ENCODE data around the gene DCP2.
A peak's percentile ranks its signal among the peaks of the same experiment; 100 is the strongest.
"Not testable (repeated sequence)": the region's sequence is repeated elsewhere in the genome, so short reads cannot be mapped to it uniquely, and the experiment has no call there.

Gene DCP2

DNA sequence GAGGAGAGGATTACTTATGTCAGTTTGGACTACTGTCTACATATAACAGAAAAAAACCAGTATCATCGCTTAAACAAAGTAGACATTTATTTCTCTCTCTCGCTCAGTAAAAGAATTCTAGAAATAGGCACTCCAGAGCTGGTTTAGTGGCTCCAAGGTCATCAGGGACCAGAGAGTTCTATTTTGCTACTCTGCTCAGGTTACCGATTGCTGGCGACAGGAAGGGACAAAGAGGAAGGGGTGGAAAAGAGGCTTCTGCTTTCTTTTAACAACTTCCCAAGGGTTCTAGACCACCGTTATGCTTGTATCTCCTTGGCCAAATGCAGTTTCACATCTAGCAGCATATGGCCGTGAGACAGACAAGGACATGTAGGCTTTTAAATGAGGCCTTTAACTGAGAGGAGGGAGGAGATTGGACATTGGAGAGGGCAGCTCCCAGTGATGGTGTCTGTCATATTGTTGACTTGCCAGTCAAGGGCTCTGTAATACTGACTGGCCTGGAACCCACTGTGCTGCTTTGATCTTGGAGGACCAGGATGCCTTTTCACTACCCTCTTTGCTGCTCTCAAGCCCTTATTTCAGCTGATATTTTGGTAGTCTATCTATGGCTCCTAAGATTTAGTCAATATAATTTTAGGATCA lies 15.6 kb upstream of the DCP2 start:
- DNase-seq (ENCODE audit: low read depth) = peak; percentile 25
- H3K4me3 ChIP-seq (ENCODE audit: low read depth, low read length) = no peak overlapping the region
- TF ChIP-seq CTCF (IDR thresholded peaks at IDR 0.05; ENCODE audit: low read depth, low read length) = no peak
- TF ChIP-seq POLR2A (IDR thresholded peaks at IDR 0.05; ENCODE audit: extremely low read depth, insufficient read length) = no peak
- TF ChIP-seq, protein P1, sequence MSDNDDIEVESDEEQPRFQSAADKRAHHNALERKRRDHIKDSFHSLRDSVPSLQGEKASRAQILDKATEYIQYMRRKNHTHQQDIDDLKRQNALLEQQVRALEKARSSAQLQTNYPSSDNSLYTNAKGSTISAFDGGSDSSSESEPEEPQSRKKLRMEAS (IDR thresholded peaks at IDR 0.05; ENCODE audit: low read depth, low read length) = no peak
- no peak for TF ChIP-seq MYC (IDR thresholded peaks at IDR 0.05; ENCODE audit: low read depth, low read length)

GRCh38 chr5:112963374-112963733 lies 13.2 kb upstream of the DCP2 start:
- DNase-seq (ENCODE audit: low read depth); H3K4me3 ChIP-seq (ENCODE audit: low read depth, low read length): not testable (repeated sequence)

DNA sequence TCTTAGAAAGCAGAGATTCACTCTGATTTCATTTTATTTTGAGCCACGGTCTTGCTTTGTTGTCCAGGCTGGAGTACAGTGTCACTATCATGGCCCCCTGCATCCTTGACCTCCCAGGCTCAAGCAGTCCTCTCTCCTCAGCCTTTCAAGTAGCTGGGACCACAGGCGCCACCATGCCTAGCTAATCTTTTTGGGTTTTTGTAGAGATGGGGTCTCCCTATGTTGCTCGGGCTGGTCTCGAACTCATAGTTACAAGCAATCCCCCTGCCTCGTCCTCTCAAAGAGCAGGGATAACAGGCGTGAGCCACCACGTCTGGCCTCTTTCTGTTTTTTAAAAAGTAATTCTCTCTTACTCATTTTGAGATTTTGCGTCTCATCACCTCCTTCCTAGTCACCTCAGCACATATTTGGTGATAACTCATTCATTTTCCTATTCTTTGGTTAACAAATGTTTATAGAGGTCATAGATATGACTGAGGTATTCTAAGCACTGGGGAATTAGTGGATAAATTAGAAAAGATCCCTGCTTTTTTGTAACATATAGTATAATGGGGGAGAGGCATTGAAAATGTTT lies 10.8 kb upstream of the DCP2 start:
- TF ChIP-seq, protein P1 (IDR thresholded peaks at IDR 0.05; ENCODE audit: low read depth, low read length) = no peak
- no peak for TF ChIP-seq MYC (IDR thresholded peaks at IDR 0.05; ENCODE audit: low read depth, low read length)
- no peak for TF ChIP-seq CTCF (IDR thresholded peaks at IDR 0.05; ENCODE audit: low read depth, low read length)
- TF ChIP-seq POLR2A (IDR thresholded peaks at IDR 0.05; ENCODE audit: extremely low read depth, insufficient read length) = no peak
- no peak for DNase-seq (ENCODE audit: low read depth)
- H3K4me3 ChIP-seq (ENCODE audit: low read depth, low read length) = no peak overlapping the region

DNA sequence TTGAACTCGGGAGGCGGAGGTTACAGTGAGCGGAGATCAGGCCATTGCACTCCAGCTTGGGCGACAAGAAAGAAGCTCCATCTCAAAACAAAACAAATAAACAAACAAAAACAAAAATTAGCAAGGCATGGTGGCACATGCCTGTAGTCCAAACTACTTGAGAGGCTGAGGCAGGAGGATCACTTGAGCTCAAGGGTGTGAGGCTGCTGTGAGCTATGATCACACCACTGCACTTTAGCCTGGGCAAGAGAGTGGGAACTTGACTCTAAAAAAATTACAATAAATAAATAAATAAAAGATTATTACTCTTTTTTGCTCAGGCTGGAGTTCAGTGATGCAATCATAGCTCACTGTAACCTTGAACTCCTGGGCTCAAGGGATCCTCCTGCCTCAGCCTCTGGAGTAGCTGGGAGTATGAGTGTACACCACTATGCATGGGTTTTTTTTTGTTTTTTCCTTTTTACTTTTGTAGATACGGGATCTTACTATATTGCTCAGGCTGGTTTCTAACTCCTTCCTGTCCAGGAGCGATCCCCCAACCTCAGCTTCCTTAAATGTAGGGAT lies 9.0 kb upstream of the DCP2 start:
- DNase-seq (ENCODE audit: low read depth) = no peak
- no peak for TF ChIP-seq POLR2A (IDR thresholded peaks at IDR 0.05; ENCODE audit: extremely low read depth, insufficient read length)
- TF ChIP-seq CTCF (IDR thresholded peaks at IDR 0.05; ENCODE audit: low read depth, low read length) = no peak
- H3K4me3 ChIP-seq (ENCODE audit: low read depth, low read length) = no peak overlapping the region

DNA sequence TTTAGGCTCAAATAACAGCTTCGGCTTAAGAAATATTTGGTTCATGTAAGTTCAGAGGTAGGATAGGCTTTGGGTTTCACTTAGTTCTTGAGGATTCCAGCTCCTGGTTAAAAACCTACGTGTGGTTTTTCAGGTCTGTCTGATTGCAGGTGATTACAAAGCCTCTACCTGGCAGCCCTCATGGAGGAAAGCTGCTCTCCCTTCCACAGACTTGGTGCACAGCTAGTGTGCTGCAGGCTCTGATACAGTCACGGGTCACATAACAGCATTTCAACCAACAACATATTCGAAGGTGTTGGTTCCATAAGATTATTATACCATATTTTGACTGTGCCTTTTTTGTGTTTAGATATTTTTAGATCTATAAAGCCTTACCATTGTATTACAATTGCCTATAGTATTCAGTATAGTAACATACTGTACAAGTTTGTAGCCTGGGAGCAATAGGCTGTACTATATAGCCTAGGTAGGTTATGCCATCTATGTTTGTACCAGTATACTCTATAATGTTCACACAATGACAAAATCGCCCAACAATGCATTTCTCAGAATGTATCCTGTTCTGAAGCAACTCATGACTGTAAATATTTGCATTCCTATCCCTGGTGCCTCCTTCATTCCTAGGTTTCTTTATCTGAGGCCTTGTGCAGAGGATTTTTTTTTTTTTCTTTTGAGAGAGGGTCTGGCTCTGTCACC lies 8.0 kb upstream of the DCP2 start:
- DNase-seq (ENCODE audit: low read depth) = no peak

More for the DNA sequence above, 8.0 kb upstream of the DCP2 start:
- H3K4me3 ChIP-seq (ENCODE audit: low read depth, low read length) = no peak overlapping the region
- TF ChIP-seq POLR2A (IDR thresholded peaks at IDR 0.05; ENCODE audit: extremely low read depth, insufficient read length) = no peak
- TF ChIP-seq CTCF (IDR thresholded peaks at IDR 0.05; ENCODE audit: low read depth, low read length) = no peak
- TF ChIP-seq, protein P1 (IDR thresholded peaks at IDR 0.05; ENCODE audit: low read depth, low read length) = no peak
- no peak for TF ChIP-seq MYC (IDR thresholded peaks at IDR 0.05; ENCODE audit: low read depth, low read length)
